KMS-11 (cell line): ENCODE measurements around the gene FAM228B.

ENCODE experiments used
- H2AFZ ChIP-seq: fragments of 200-600 bp; sonication (generic); 2 replicates; pipeline ENCODE4 v1.6.1; 2016; ENCODE audit warnings: antibody characterized with exemption, mixed run types, low read depth
- H3K27ac ChIP-seq: fragments of 200-600 bp; sonication (generic); 2 replicates; pipeline ENCODE4 v1.6.1; 2016; ENCODE audit warnings: mild to moderate bottlenecking, mixed run types
- H3K27me3 ChIP-seq: fragments of 200-600 bp; sonication (generic); 2 replicates; pipeline ENCODE4 v1.6.1; 2017; ENCODE audit warnings: mild to moderate bottlenecking, low read depth, mixed run types, moderate library complexity; ENCODE audit not compliant: insufficient read depth
- H3K36me3 ChIP-seq: fragments of 200-600 bp; sonication (generic); 2 replicates; pipeline ENCODE4 v1.6.1; 2017; ENCODE audit warnings: mild to moderate bottlenecking, mixed run types; ENCODE audit not compliant: insufficient read depth
- H3K4me1 ChIP-seq: fragments of 200-600 bp; sonication (generic); 2 replicates; pipeline ENCODE4 v1.6.1; 2016; ENCODE audit warnings: mild to moderate bottlenecking, low read depth, mixed run types; ENCODE audit not compliant: poor library complexity, severe bottlenecking
- H3K4me2 ChIP-seq: fragments of 200-600 bp; sonication (generic); 2 replicates; pipeline ENCODE4 v1.7.0; 2016; ENCODE audit warnings: mild to moderate bottlenecking, mixed run types
- H3K4me3 ChIP-seq: fragments of 200-600 bp; sonication (generic); IDR thresholded peaks from 2 replicates; pipeline ENCODE4 v1.6.1; 2017; ENCODE audit warnings: low read depth, low read length, mixed read lengths; ENCODE audit not compliant: insufficient read depth
- H3K79me2 ChIP-seq: fragments of 200-600 bp; sonication (generic); 2 replicates; pipeline ENCODE4 v1.6.1; 2016; ENCODE audit warnings: low read depth, mixed run types; ENCODE audit not compliant: insufficient read depth
- H3K9ac ChIP-seq: fragments of 200-600 bp; sonication (generic); 2 replicates; pipeline ENCODE4 v1.6.1; 2016; ENCODE audit warnings: mild to moderate bottlenecking, mixed run types
- H4K20me1 ChIP-seq: fragments of 200-600 bp; sonication (generic); 2 replicates; pipeline ENCODE4 v1.6.1; 2016; ENCODE audit warnings: mild to moderate bottlenecking, mixed run types; ENCODE audit not compliant: insufficient read depth
- TF ChIP-seq, protein P1 (sequence below): fragments of 200-600 bp; sonication (generic); conservative IDR thresholded peaks from 2 replicates; pipeline ENCODE4 v1.6.1; 2017; ENCODE audit warnings: low read depth, mild to moderate bottlenecking, antibody characterized with exemption, low read length, moderate library complexity, mixed read lengths

The FAM228B gene

DNA sequence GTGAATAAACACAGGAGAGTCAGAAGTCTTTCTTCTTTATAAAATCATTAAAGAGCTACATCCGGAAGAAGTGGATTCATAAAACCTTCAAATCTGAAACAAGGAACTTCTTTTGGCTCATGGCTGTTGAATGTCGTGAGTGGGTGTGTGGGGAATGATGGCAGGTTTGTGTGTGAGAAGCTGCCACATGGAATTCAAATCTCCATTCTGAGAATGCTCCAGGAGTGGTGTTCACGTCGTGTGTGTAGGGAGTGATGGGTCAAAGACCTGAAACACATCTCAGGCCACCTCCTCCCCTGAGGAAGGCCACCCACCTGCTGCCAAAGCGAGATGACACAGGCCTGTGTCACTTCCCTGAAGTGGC lies 80.5 kb downstream of the FAM228B start:
- H3K4me2 ChIP-seq = no peak overlapping the region
- H3K36me3 ChIP-seq = no peaks in the 10 kb centered on the region
- TF ChIP-seq, protein P1, sequence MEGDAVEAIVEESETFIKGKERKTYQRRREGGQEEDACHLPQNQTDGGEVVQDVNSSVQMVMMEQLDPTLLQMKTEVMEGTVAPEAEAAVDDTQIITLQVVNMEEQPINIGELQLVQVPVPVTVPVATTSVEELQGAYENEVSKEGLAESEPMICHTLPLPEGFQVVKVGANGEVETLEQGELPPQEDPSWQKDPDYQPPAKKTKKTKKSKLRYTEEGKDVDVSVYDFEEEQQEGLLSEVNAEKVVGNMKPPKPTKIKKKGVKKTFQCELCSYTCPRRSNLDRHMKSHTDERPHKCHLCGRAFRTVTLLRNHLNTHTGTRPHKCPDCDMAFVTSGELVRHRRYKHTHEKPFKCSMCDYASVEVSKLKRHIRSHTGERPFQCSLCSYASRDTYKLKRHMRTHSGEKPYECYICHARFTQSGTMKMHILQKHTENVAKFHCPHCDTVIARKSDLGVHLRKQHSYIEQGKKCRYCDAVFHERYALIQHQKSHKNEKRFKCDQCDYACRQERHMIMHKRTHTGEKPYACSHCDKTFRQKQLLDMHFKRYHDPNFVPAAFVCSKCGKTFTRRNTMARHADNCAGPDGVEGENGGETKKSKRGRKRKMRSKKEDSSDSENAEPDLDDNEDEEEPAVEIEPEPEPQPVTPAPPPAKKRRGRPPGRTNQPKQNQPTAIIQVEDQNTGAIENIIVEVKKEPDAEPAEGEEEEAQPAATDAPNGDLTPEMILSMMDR = no peak
- no peak overlapping the region for H3K27ac ChIP-seq
- H3K27me3 ChIP-seq = no peaks in the 10 kb centered on the region
- no peaks in the 10 kb centered on the region for H3K79me2 ChIP-seq
- H3K4me3 ChIP-seq = no peak overlapping the region
- no peaks in the 10 kb centered on the region for H4K20me1 ChIP-seq
- no peaks in the 10 kb centered on the region for H3K4me1 ChIP-seq
- no peak overlapping the region for H3K9ac ChIP-seq
- no peak overlapping the region for H2AFZ ChIP-seq

GRCh38 chr2:24204505-24204904 lies 81.2 kb downstream of the FAM228B start:
- Histone ChIP-seq H3K4me2 (no peak overlapping the region), H3K36me3 (no peaks in the 10 kb centered on the region), H3K9ac (no peak overlapping the region), H3K4me1 (no peaks in the 10 kb centered on the region), H3K79me2 (no peaks in the 10 kb centered on the region), H4K20me1 (no peaks in the 10 kb centered on the region), H3K4me3 (no peak overlapping the region), H2AFZ (no peak overlapping the region), H3K27me3 (no peaks in the 10 kb centered on the region), H3K27ac (no peak overlapping the region)
- TF ChIP-seq, protein P1 = no peak

- Histone ChIP-seq H3K9ac (no peak overlapping the region), H3K4me2 (no peak overlapping the region), H3K36me3 (no peaks in the 10 kb centered on the region), H4K20me1 (no peaks in the 10 kb centered on the region), H3K27me3 (no peaks in the 10 kb centered on the region), H3K79me2 (no peaks in the 10 kb centered on the region), H2AFZ (no peak overlapping the region), H3K4me3 (no peak overlapping the region), H3K27ac (no peak overlapping the region), H3K4me1 (no peaks in the 10 kb centered on the region)
- TF ChIP-seq, protein P1 = no peak
These were observed 81.9 kb downstream of the FAM228B start for GRCh38 chr2:24205131-24205530.

GRCh38 chr2:24206242-24206641 lies 83.0 kb downstream of the FAM228B start:
- H3K4me3 ChIP-seq = no peak overlapping the region
- H3K4me1 ChIP-seq = no peaks in the 10 kb centered on the region
- H3K27me3 ChIP-seq = no peaks in the 10 kb centered on the region
- no peak overlapping the region for H3K27ac ChIP-seq
- H3K36me3 ChIP-seq = no peaks in the 10 kb centered on the region
- no peak overlapping the region for H3K9ac ChIP-seq
- H2AFZ ChIP-seq = no peak overlapping the region
- H3K4me2 ChIP-seq = no peak overlapping the region
- no peaks in the 10 kb centered on the region for H4K20me1 ChIP-seq
- TF ChIP-seq, protein P1 = no peak
- H3K79me2 ChIP-seq = no peaks in the 10 kb centered on the region

GRCh38 chr2:24206714-24207113 lies 83.4 kb downstream of the FAM228B start:
- Histone ChIP-seq H3K4me3 (no peak overlapping the region), H3K79me2 (no peaks in the 10 kb centered on the region), H3K9ac (no peak overlapping the region), H4K20me1 (no peaks in the 10 kb centered on the region), H3K36me3 (no peaks in the 10 kb centered on the region), H2AFZ (no peak overlapping the region), H3K4me2 (no peak overlapping the region), H3K4me1 (no peaks in the 10 kb centered on the region), H3K27ac (no peak overlapping the region), H3K27me3 (no peaks in the 10 kb centered on the region)
- TF ChIP-seq, protein P1 = no peak
